ENCODE measurements around the gene MS4A14.
"Not testable (repeated sequence)": the region's sequence is repeated elsewhere in the genome, so short reads cannot be mapped to it uniquely, and the experiment has no call there.

MS4A14 gene

DNA sequence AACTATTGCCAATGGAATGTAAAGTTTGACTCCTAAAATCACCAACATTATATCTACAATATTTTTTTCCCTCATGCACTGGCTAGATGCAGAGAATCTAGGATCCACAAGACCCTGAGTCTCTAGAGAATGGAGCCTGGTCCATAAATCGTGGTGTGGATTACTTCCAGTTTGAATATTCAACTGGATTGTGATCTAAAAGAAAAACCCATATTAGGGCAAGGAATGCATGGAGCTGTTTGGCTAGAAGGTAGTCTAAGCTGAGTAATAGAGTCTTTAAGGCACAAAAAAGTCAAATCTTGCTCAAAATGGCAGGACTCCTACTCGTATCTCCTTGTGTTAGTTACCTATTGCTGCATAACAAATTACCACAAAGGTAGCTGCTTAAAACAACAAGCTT lies 23.8 kb downstream of the MS4A14 start:
- TF ChIP-seq FOXP2 (optimal IDR thresholded peaks at IDR 0.05; ENCODE audit: control extremely low read depth, extremely low read length, insufficient read depth) (no peak), EZH2 (IDR thresholded peaks at IDR 0.05) (no peak), POLR2AphosphoS5 (IDR thresholded peaks at IDR 0.05; ENCODE audit: borderline replicate concordance, low read depth, low read length) (no peak)
- DNase-seq (ENCODE audit: low read depth, low spot score) = no peak

DNA sequence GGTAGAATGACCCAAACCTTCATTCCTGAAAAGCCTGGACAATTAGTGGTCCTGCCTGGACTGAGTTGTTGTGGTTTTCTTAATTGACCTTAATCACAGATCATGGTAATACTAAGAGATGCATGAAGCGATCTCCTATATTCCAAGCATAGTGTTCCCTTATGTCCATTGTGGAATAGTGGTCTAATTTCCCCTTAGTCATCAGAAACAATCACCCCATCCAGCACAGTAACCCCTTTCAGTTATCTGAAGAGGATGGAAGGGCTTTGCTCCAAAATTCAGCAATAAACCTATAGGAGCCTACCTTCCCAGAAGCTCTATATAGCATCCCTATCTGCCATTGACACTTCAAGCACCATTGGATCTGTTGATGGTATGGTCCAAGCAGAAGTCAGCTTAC lies 26.4 kb downstream of the MS4A14 start:
- TF ChIP-seq POLR2AphosphoS5 (IDR thresholded peaks at IDR 0.05; ENCODE audit: borderline replicate concordance, low read depth, low read length) = no peak
- TF ChIP-seq FOXP2 (optimal IDR thresholded peaks at IDR 0.05; ENCODE audit: control extremely low read depth, extremely low read length, insufficient read depth) = no peak
- no peak for TF ChIP-seq EZH2 (IDR thresholded peaks at IDR 0.05)
- DNase-seq (ENCODE audit: low read depth, low spot score) = no peak
- H3K4me3 ChIP-seq = no peak overlapping the region

More for the DNA sequence above, 23.8 kb downstream of the MS4A14 start:
- Histone ChIP-seq H3K4me3 (no peak overlapping the region), H3K9ac (ENCODE audit: insufficient read length) (no peak overlapping the region), H3K36me3 (ENCODE audit: insufficient read depth, low read length) (no peaks in the 10 kb centered on the region), H3K9me3 (ENCODE audit: low read depth, low read length) (no peaks in the 10 kb centered on the region), H3K27ac (no peak overlapping the region)

DNA sequence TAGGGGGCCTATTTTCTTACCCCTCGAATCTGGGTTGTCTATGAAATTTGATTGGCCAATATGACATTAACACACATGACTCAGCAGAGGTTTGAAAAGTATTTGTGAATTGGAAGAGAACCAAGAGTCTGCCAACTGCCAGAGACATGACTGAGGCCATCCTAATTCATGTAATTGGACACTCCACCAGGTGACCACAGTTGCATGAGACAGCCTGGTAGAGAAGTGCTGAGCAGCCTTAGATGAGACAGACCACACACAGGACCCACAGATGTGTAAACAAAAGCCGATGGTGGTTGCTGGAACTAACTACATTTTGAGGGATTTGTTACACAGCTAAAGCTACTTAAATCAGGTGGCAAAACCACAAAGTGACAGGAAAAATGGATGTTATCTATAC lies 32.3 kb downstream of the MS4A14 start:
- no peak for DNase-seq (ENCODE audit: low read depth, low spot score)
- Histone ChIP-seq H3K9me3 (ENCODE audit: low read depth, low read length) (no peaks in the 10 kb centered on the region), H3K36me3 (ENCODE audit: insufficient read depth, low read length) (no peaks in the 10 kb centered on the region), H3K27ac (no peak overlapping the region), H3K4me3 (no peak overlapping the region), H3K9ac (ENCODE audit: insufficient read length) (no peak overlapping the region)
- no peak for TF ChIP-seq POLR2AphosphoS5 (IDR thresholded peaks at IDR 0.05; ENCODE audit: borderline replicate concordance, low read depth, low read length)
- TF ChIP-seq FOXP2 (optimal IDR thresholded peaks at IDR 0.05; ENCODE audit: control extremely low read depth, extremely low read length, insufficient read depth) = no peak
- no peak for TF ChIP-seq EZH2 (IDR thresholded peaks at IDR 0.05)

More for the DNA sequence above, 26.4 kb downstream of the MS4A14 start:
- Histone ChIP-seq H3K9ac (ENCODE audit: insufficient read length) (no peak overlapping the region), H3K9me3 (ENCODE audit: low read depth, low read length) (no peaks in the 10 kb centered on the region), H3K27ac (no peak overlapping the region), H3K36me3 (ENCODE audit: insufficient read depth, low read length) (no peaks in the 10 kb centered on the region)

DNA sequence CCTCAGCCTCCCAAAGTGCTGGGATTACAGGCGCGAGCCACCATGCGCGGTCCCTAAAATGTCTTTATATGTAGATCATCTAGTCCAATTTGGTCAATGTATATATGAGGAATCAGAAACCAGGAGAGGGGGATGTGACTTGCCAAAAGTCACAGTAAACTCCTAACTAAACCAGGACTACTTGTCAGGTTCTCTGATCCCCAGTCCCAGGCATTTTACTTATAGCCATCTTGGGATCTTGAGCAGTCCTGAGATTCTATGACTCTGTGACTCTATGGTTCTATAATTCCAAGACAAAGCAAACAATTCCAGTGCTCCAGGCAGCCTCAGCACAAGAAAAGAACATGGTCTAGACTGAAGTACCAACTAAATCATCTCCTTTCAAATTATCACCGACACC lies 33.0 kb downstream of the MS4A14 start, which contains the start of gene MS4A5:
TSS of gene MS4A5 (plus strand) at position 301 of the 400 bp plus-strand sequence. CDS start 103 bp downstream, outside the sequence.
- no peak within 1 kb of the TSS for H3K9ac ChIP-seq (ENCODE audit: insufficient read length)
- TF ChIP-seq EZH2 (IDR thresholded peaks at IDR 0.05) (no peak), FOXP2 (optimal IDR thresholded peaks at IDR 0.05; ENCODE audit: control extremely low read depth, extremely low read length, insufficient read depth) (no peak), POLR2AphosphoS5 (IDR thresholded peaks at IDR 0.05; ENCODE audit: borderline replicate concordance, low read depth, low read length) (no peak)
- no peak within 1 kb of the TSS for H3K27ac ChIP-seq
- no peak for DNase-seq (ENCODE audit: low read depth, low spot score)
- no peaks in the 10 kb centered on the region for H3K36me3 ChIP-seq (ENCODE audit: insufficient read depth, low read length)
- no peaks in the 10 kb centered on the region for H3K9me3 ChIP-seq (ENCODE audit: low read depth, low read length)
- no peak within 1 kb of the TSS for H3K4me3 ChIP-seq

DNA sequence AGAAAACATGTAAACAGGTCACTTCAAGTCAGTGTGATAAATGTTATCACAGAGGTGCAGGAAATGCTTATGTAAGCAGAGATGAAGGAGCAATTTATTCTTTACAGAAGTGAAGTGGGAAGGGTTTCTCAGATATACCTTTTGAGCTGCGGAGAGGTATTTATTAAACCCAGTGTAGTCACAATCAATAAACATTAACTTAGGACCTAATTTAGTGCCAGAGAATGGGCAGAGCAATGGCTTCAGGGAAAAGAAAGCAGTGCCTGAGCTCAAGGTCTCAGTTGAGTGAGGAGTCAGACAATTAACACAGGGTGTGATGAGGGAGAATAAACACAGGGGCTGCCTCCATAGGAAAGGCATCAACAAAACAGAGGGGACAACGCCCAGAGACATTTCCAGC lies 35.0 kb downstream of the MS4A14 start:
- Histone ChIP-seq H3K9ac (ENCODE audit: insufficient read length) (no peak overlapping the region), H3K27ac (no peak overlapping the region), H3K4me3 (no peak overlapping the region), H3K9me3 (ENCODE audit: low read depth, low read length) (no peaks in the 10 kb centered on the region), H3K36me3 (ENCODE audit: insufficient read depth, low read length) (no peaks in the 10 kb centered on the region)
- TF ChIP-seq EZH2 (IDR thresholded peaks at IDR 0.05) (no peak), POLR2AphosphoS5 (IDR thresholded peaks at IDR 0.05; ENCODE audit: borderline replicate concordance, low read depth, low read length) (no peak), FOXP2 (optimal IDR thresholded peaks at IDR 0.05; ENCODE audit: control extremely low read depth, extremely low read length, insufficient read depth) (no peak)
- DNase-seq (ENCODE audit: low read depth, low spot score) = no peak

DNA sequence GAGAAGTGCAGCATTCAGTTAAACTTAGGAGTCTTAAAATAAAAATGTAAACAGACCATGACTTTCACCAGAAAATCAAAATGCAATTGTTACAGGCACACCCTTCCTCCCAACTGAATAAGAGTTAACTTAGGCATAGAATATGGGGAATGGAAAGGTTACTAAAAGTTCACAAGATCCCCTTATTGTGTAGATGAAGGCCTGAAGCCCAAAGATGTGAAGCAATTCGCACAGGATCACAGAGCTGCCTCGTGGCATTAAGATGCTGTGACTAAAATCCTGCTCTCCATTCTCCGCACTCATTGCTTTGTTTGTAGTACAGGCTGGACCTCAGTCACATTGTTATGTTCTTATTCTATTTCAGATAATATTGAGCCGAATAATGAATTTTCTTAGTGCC lies 37.1 kb downstream of the MS4A14 start:
- Histone ChIP-seq H3K36me3 (ENCODE audit: insufficient read depth, low read length) (no peaks in the 10 kb centered on the region), H3K27ac (no peak overlapping the region), H3K9me3 (ENCODE audit: low read depth, low read length) (no peaks in the 10 kb centered on the region), H3K9ac (ENCODE audit: insufficient read length) (no peak overlapping the region), H3K4me3 (no peak overlapping the region)
- TF ChIP-seq FOXP2 (optimal IDR thresholded peaks at IDR 0.05; ENCODE audit: control extremely low read depth, extremely low read length, insufficient read depth) (no peak), EZH2 (IDR thresholded peaks at IDR 0.05) (no peak), POLR2AphosphoS5 (IDR thresholded peaks at IDR 0.05; ENCODE audit: borderline replicate concordance, low read depth, low read length) (no peak)
- DNase-seq (ENCODE audit: low read depth, low spot score) = no peak

DNA sequence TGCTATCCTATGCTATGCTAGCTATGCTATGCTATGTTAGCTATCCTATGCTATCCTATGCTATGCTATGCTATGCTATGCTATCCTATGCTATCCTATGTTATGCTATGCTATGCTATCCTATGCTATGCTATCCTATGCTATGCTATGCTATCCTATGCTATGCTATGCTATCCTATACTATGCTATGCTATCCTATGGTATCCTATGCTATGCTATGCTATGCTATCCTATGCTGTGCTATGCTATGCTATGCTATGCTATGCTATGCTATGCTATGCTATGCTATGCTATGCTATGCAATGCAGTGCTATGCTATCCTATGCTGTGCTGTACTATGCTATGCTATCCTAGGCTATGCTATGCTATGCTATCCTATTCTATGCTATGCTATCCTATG lies 50.8 kb downstream of the MS4A14 start:
- DNase-seq (ENCODE audit: low read depth, low spot score) = no peak
- H3K27ac ChIP-seq = no peak overlapping the region
- H3K36me3 ChIP-seq (ENCODE audit: insufficient read depth, low read length) = no peaks in the 10 kb centered on the region
- no peaks in the 10 kb centered on the region for H3K9me3 ChIP-seq (ENCODE audit: low read depth, low read length)
- H3K9ac ChIP-seq (ENCODE audit: insufficient read length) = no peak overlapping the region
- TF ChIP-seq POLR2AphosphoS5 (IDR thresholded peaks at IDR 0.05; ENCODE audit: borderline replicate concordance, low read depth, low read length) (no peak), FOXP2 (optimal IDR thresholded peaks at IDR 0.05; ENCODE audit: control extremely low read depth, extremely low read length, insufficient read depth) (no peak), EZH2 (IDR thresholded peaks at IDR 0.05) (no peak)
- no peak overlapping the region for H3K4me3 ChIP-seq

DNA sequence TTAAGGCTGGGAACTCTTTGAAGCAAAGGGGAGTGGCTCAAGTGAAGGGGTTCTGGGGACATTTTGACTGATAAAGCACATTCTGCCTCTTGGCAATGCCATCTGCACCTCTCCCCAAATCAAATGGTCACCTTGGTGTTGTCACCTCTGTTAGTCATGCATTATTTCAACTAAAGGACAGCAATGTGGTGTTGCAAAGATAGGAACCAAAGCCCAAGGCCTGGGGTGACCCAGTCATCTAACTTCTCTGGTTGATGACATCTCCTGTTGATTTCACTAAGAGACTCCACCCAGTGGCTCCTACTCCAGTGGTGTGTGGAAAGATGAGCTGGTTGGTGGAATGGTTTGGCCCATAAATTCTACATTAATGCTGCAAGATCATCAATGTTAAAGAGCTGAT lies 51.6 kb downstream of the MS4A14 start:
- no peak overlapping the region for H3K27ac ChIP-seq
- no peak overlapping the region for H3K9ac ChIP-seq (ENCODE audit: insufficient read length)
- no peak overlapping the region for H3K4me3 ChIP-seq
- no peaks in the 10 kb centered on the region for H3K9me3 ChIP-seq (ENCODE audit: low read depth, low read length)
- no peaks in the 10 kb centered on the region for H3K36me3 ChIP-seq (ENCODE audit: insufficient read depth, low read length)
- no peak for TF ChIP-seq EZH2 (IDR thresholded peaks at IDR 0.05)
- TF ChIP-seq FOXP2 (optimal IDR thresholded peaks at IDR 0.05; ENCODE audit: control extremely low read depth, extremely low read length, insufficient read depth) = no peak
- TF ChIP-seq POLR2AphosphoS5 (IDR thresholded peaks at IDR 0.05; ENCODE audit: borderline replicate concordance, low read depth, low read length) = no peak
- DNase-seq (ENCODE audit: low read depth, low spot score) = no peak

DNA sequence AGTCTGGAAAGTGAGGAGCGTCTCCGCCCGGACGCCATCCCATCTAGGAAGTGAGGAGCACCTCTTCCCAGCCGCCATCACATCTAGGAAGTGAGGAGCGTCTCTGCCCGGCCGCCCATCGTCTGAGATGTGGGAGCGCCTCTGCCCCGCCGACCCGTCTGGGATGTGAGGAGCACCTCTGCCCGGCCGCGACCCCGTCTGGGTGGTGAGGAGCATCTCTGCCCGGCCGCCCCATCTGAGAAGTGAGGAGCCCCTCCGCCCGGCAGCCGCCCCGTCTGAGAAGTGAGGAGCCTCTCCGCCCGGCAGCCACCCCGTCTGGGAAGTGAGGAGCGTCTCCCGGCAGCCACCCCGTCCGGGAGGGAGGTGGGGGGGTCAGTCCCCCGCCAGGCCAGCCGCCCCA lies 54.9 kb downstream of the MS4A14 start:
- DNase-seq (ENCODE audit: low read depth, low spot score); H3K9me3 ChIP-seq (ENCODE audit: low read depth, low read length); H3K36me3 ChIP-seq (ENCODE audit: insufficient read depth, low read length); H3K9ac ChIP-seq (ENCODE audit: insufficient read length); H3K27ac ChIP-seq; H3K4me3 ChIP-seq: not testable (repeated sequence)

Measured in SK-N-MC (cell line).